ENCODE measurements around the gene LYZL2.

The LYZL2 gene

GRCh38 chr10:30576641-30577040 lies 52.9 kb downstream of the LYZL2 start:
- no peak for DNase-seq (ENCODE audit: low spot score)
- Histone ChIP-seq H3K27me3 (ENCODE audit: insufficient read depth, poor library complexity, severe bottlenecking) (no peaks in the 10 kb centered on the region), H3K36me3 (ENCODE audit: low read depth) (no peaks in the 10 kb centered on the region), H3K4me1 (ENCODE audit: insufficient read depth, poor library complexity, severe bottlenecking) (no peaks in the 10 kb centered on the region), H3K9me3 (ENCODE audit: severe bottlenecking) (no peaks in the 10 kb centered on the region), H3K27ac (ENCODE audit: poor library complexity, severe bottlenecking) (no peak overlapping the region), H3K4me3 (ENCODE audit: severe bottlenecking) (no peak overlapping the region)
- no peak for ATAC-seq (ENCODE audit: low read depth)
- TF ChIP-seq, protein P1, sequence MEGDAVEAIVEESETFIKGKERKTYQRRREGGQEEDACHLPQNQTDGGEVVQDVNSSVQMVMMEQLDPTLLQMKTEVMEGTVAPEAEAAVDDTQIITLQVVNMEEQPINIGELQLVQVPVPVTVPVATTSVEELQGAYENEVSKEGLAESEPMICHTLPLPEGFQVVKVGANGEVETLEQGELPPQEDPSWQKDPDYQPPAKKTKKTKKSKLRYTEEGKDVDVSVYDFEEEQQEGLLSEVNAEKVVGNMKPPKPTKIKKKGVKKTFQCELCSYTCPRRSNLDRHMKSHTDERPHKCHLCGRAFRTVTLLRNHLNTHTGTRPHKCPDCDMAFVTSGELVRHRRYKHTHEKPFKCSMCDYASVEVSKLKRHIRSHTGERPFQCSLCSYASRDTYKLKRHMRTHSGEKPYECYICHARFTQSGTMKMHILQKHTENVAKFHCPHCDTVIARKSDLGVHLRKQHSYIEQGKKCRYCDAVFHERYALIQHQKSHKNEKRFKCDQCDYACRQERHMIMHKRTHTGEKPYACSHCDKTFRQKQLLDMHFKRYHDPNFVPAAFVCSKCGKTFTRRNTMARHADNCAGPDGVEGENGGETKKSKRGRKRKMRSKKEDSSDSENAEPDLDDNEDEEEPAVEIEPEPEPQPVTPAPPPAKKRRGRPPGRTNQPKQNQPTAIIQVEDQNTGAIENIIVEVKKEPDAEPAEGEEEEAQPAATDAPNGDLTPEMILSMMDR (IDR thresholded peaks at IDR 0.05; ENCODE audit: poor library complexity, severe bottlenecking): no peak

DNA sequence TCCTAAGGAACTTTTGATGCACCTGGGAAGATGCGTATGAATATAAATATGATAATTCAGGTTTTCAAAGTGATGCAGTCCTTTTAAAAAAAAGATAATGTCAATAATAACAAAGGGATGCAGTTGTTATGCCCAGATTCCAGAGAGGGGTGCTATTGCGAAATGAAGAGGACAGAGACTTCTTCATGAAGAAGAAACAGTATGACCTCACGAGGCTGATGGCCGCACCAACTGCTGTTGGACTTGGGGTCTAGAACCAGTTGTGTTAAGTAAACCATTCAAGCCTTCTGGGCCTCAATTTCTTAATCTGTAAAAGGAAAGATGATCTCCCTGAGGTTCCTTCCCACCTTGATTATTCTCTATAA lies 55.1 kb downstream of the LYZL2 start:
- H3K27ac ChIP-seq (ENCODE audit: poor library complexity, severe bottlenecking): no peak overlapping the region
- H3K4me3 ChIP-seq (ENCODE audit: severe bottlenecking): no peak overlapping the region
- no peaks in the 10 kb centered on the region for H3K36me3 ChIP-seq (ENCODE audit: low read depth)
- TF ChIP-seq, protein P1 (IDR thresholded peaks at IDR 0.05; ENCODE audit: poor library complexity, severe bottlenecking): no peak
- H3K4me1 ChIP-seq (ENCODE audit: insufficient read depth, poor library complexity, severe bottlenecking): no peaks in the 10 kb centered on the region
- no peaks in the 10 kb centered on the region for H3K9me3 ChIP-seq (ENCODE audit: severe bottlenecking)
- no peaks in the 10 kb centered on the region for H3K27me3 ChIP-seq (ENCODE audit: insufficient read depth, poor library complexity, severe bottlenecking)
- DNase-seq (ENCODE audit: low spot score): no peak
- no peak for ATAC-seq (ENCODE audit: low read depth)

- no peaks in the 10 kb centered on the region for H3K9me3 ChIP-seq (ENCODE audit: severe bottlenecking)
- no peaks in the 10 kb centered on the region for H3K36me3 ChIP-seq (ENCODE audit: low read depth)
- H3K4me3 ChIP-seq (ENCODE audit: severe bottlenecking): no peak overlapping the region
- ATAC-seq (ENCODE audit: low read depth) (no peak), DNase-seq (ENCODE audit: low spot score) (no peak)
- no peaks in the 10 kb centered on the region for H3K4me1 ChIP-seq (ENCODE audit: insufficient read depth, poor library complexity, severe bottlenecking)
- H3K27me3 ChIP-seq (ENCODE audit: insufficient read depth, poor library complexity, severe bottlenecking): no peaks in the 10 kb centered on the region
- TF ChIP-seq, protein P1 (IDR thresholded peaks at IDR 0.05; ENCODE audit: poor library complexity, severe bottlenecking): no peak
- no peak overlapping the region for H3K27ac ChIP-seq (ENCODE audit: poor library complexity, severe bottlenecking)
Measured at GRCh38 chr10:30573721-30574431, 55.7 kb downstream of the LYZL2 start.

DNA sequence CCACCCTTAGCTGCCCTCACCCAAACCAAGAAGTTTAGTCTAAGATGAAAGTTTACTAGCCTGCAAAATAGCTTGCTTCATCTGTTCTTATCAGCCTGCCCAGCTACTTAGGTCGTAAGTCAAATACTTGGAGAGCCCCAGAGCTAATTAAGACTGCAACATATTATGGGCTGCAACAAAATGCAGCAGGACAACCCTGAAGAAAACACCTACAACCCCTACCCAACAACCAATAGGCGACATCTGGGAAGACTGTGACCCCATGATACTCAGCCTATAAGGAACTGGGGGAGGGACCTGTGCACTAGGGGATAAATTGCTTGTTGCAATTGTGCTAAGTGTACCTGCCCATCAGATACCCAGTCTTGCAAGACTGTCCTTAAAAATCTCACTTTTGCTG lies 64.1 kb downstream of the LYZL2 start:
- DNase-seq (ENCODE audit: low spot score): no peak
- Histone ChIP-seq H3K27me3 (ENCODE audit: insufficient read depth, poor library complexity, severe bottlenecking) (no peaks in the 10 kb centered on the region), H3K9me3 (ENCODE audit: severe bottlenecking) (no peaks in the 10 kb centered on the region), H3K27ac (ENCODE audit: poor library complexity, severe bottlenecking) (no peak overlapping the region), H3K4me1 (ENCODE audit: insufficient read depth, poor library complexity, severe bottlenecking) (no peaks in the 10 kb centered on the region), H3K36me3 (ENCODE audit: low read depth) (no peaks in the 10 kb centered on the region), H3K4me3 (ENCODE audit: severe bottlenecking) (no peak overlapping the region)
- no peak for ATAC-seq (ENCODE audit: low read depth)
- TF ChIP-seq, protein P1 (IDR thresholded peaks at IDR 0.05; ENCODE audit: poor library complexity, severe bottlenecking): no peak

DNA sequence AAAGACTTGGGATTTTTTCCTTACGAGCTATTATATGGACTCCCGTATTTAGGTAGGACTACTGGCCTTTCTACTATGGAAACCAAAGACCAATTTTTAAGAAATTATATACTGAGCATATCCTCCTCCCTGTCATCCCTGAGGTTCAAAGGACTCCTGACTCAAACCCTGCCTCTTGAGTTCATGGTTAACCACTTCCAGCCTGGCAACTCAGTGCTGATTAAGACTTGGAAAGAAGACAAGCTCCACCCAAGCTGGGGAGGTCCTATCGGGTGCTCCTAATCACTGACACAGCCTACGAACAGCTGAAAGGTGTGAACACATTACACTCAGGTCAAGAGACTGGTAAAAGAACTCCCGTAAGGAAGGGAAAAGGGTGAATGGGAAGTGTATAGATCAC lies 66.8 kb downstream of the LYZL2 start:
- Histone ChIP-seq H3K9me3 (ENCODE audit: severe bottlenecking) (no peaks in the 10 kb centered on the region), H3K4me3 (ENCODE audit: severe bottlenecking) (no peak overlapping the region), H3K27me3 (ENCODE audit: insufficient read depth, poor library complexity, severe bottlenecking) (no peaks in the 10 kb centered on the region), H3K27ac (ENCODE audit: poor library complexity, severe bottlenecking) (no peak overlapping the region), H3K4me1 (ENCODE audit: insufficient read depth, poor library complexity, severe bottlenecking) (peaks cover under 1% of the 10 kb centered on the region), H3K36me3 (ENCODE audit: low read depth) (no peaks in the 10 kb centered on the region)
- ATAC-seq (ENCODE audit: low read depth): no peak
- TF ChIP-seq, protein P1 (IDR thresholded peaks at IDR 0.05; ENCODE audit: poor library complexity, severe bottlenecking): no peak
- no peak for DNase-seq (ENCODE audit: low spot score)

Data from RWPE2 (cell line).